ENCODE measurements around the gene CGB2.

Gene CGB2

DNA sequence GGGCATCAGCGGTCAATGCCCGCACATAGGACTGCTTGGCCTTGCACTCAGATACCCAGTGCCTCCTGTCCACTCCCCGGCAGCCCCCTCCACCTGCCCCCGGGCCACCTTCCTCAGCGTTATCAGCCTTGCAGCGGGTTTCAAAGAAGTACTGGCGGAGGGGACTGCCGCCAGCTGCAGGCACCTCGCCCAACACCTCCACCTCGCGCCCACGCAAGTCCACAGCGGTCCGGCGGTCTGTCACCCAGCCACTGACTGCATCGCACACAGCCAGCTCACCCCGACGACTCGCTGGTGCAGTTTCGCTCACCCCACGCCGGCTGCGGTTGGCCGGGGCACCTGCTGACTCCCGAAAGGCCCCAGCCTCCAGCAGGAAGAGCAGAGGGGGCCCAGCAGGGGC, 29.8 kb downstream of the CGB2 start:
- H3K4me3 ChIP-seq (ENCODE audit: low read depth, low read length): no peak overlapping the region
- no peak for DNase-seq (ENCODE audit: low read depth)
- TF ChIP-seq, protein P1, sequence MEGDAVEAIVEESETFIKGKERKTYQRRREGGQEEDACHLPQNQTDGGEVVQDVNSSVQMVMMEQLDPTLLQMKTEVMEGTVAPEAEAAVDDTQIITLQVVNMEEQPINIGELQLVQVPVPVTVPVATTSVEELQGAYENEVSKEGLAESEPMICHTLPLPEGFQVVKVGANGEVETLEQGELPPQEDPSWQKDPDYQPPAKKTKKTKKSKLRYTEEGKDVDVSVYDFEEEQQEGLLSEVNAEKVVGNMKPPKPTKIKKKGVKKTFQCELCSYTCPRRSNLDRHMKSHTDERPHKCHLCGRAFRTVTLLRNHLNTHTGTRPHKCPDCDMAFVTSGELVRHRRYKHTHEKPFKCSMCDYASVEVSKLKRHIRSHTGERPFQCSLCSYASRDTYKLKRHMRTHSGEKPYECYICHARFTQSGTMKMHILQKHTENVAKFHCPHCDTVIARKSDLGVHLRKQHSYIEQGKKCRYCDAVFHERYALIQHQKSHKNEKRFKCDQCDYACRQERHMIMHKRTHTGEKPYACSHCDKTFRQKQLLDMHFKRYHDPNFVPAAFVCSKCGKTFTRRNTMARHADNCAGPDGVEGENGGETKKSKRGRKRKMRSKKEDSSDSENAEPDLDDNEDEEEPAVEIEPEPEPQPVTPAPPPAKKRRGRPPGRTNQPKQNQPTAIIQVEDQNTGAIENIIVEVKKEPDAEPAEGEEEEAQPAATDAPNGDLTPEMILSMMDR (conservative IDR thresholded peaks at IDR 0.05; ENCODE audit: low read depth, low read length): no peak

DNA sequence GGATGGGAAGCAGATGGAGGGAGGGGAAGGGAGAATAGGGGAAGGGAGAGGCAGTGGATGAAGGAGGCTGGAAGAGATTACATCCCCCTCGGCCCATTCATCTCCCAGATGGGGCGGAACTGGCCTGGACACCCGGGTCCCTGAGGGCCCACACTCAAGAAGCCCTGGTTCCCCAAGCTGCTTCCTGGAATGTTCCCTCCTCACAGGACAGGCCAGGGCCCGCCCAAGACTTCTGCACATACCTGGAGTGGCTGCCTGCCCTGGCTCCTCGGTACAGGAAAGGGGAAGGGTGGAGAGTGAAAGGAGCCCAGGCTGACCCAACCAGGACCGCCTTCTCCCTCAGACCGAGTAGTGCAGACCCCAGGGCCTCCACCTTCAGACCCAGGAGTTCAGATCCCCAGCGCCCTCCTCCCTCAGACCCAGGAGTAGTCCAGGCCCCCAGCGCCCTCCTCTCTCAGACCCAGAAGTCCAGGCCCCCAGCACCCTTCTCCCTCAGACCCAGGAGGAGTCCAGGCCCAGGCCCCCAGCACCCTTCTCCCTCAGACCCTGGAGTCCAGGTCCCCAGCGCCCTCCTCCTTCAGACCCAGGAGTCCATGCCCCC, 32.4 kb downstream of the CGB2 start:
- no peak for DNase-seq (ENCODE audit: low read depth)
- no peak overlapping the region for H3K4me3 ChIP-seq (ENCODE audit: low read depth, low read length)
- TF ChIP-seq, protein P1 (conservative IDR thresholded peaks at IDR 0.05; ENCODE audit: low read depth, low read length): no peak

DNA sequence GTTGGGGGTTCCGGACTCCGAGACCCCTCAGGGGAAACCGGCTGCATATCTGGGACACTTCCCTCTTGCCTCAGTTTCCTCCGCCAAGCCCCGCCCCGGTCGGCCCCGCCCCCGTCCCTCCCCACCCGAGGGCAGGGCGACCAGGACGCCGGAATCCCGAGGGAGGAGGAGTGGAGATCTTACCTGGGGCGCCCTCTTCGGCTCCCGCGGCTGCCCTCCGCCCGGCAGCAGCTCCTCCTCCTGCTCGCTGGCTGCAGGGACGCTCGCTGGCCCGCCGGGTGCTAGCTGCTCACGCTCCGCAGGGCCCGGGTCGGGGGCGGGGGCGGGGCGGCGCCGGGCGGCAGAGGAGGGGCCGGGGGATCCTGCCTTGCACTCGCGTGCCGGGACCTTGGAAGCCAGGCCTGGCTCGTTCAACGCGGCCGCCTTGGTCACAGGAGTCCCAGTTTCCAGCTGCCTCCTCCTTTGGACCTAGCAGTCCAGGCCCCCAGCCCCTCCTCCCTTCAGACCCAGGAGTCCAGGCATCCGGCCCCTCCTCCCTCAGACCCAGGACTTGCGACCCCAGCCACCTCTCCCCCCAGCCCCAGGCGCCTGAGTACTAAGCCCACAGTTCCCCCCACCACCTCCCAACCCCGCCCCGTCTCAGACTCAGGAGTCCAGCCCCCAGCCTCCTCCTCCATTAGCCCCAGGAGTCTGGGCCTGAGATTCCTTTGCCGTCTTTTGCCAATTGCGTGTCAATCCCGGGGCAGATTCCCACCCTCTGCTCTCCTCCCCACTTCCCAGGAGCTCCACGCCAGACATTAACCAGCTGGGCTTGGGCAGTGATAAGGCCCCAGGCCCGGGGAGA, 33.3 kb downstream of the CGB2 start, which contains the start of gene NTF4:
Gene NTF4 (minus strand): TSS at position 51 of the 844 bp plus-strand sequence. CDS start 2,821 bp downstream, outside the sequence.
- H3K4me3 ChIP-seq (ENCODE audit: low read depth, low read length): no peak within 1 kb of the TSS
- DNase-seq (ENCODE audit: low read depth): no peak
- TF ChIP-seq, protein P1 (conservative IDR thresholded peaks at IDR 0.05; ENCODE audit: low read depth, low read length): no peak

DNA sequence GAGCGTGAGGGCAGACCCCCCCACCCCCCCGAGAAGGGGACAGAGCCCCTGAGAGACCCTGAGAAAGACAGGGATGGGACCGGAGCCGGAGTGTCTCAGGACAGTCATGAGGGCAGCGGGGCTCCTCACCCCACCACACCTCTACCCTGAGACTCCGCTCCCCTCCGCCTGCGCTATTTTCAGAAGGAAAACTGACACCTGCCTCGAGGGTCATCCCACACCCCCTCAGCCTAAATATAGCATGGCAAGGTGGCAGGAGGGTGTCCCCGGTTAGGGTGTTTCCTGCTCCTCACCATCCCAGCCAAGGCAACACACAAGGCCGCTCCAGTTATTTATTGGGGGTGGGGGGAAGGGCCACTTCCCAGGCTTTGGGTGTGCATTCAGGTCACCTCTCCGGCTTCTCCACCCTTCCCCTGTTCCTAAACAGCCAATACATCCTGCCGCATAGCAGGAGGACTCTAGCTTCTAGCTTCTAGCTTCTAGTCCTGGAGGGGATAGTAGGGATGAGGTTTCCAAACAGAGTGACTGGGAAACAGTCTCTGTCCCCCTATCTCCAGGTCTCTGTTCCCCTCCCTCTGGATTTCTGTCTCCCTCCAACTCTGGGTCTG, 34.3 kb downstream of the CGB2 start:
- TF ChIP-seq, protein P1 (conservative IDR thresholded peaks at IDR 0.05; ENCODE audit: low read depth, low read length): no peak
- no peak for DNase-seq (ENCODE audit: low read depth)
- no peak overlapping the region for H3K4me3 ChIP-seq (ENCODE audit: low read depth, low read length)

DNA sequence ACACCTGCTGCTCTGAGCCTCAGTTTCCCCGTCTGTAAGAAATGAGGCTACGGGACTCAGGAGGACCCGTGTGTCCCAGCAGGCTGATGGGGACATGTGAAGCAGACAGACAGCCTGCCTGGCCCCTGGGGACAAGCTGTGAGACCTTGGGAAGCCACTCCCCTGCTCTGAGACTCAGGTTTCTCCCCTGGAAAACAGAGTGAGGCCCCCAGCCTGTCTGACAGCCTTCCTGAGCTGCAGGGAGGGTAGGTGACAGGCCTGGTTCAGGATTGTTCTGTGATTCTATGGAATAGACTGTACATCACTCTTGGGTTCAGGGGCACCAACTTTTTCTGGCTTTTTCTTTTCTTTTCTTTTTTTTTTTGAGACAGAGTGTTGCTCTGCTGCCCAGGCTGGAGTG, 35.9 kb downstream of the CGB2 start:
- H3K4me3 ChIP-seq (ENCODE audit: low read depth, low read length): no peak overlapping the region
- DNase-seq (ENCODE audit: low read depth): no peak
- TF ChIP-seq, protein P1 (conservative IDR thresholded peaks at IDR 0.05; ENCODE audit: low read depth, low read length): no peak

DNA sequence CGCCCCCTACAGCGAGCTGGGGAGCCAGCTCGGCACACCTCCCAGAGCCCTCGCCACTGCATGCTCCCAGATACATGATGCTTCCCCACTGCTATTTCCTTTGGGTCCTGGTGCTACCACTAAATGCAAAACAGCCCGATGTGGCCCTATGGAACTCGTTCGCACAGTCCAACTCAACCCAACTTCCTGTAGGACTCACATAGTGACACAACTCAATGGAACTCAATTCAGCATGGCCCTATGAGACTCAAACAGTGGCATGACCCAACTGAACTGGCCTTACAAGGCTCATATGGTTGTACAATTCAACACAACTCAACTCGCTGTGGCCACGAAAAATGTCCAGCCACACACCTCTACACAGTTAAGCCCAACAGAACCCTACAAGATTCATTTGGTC, 37.3 kb downstream of the CGB2 start:
- no peak for DNase-seq (ENCODE audit: low read depth)
- TF ChIP-seq, protein P1 (conservative IDR thresholded peaks at IDR 0.05; ENCODE audit: low read depth, low read length): no peak
- H3K4me3 ChIP-seq (ENCODE audit: low read depth, low read length): no peak overlapping the region

All from choroid plexus epithelial cell (primary cell).